SU-DHL-6 (cell line): Measurements from ENCODE around the gene FAM131B.
"Not testable (repeated sequence)": the region's sequence is repeated elsewhere in the genome, so short reads cannot be mapped to it uniquely, and the experiment has no call there.

Experiments used
- H2AFZ ChIP-seq: fragments of 200-600 bp; sonication (generic); 2 replicates; pipeline ENCODE4 v1.6.1; 2014; ENCODE audit warnings: low read depth, mild to moderate bottlenecking, moderate library complexity, mixed read lengths, antibody characterized with exemption, low read length; ENCODE audit not compliant: severe bottlenecking
- H3F3A ChIP-seq: fragments of 200-600 bp; shearing (Covaris generic); 2 replicates; pipeline ENCODE4 v1.6.0; 2016; ENCODE audit warnings: antibody characterized with exemption, mild to moderate bottlenecking; ENCODE audit not compliant: insufficient read depth
- H3K27ac ChIP-seq: fragments of 200-600 bp; sonication (generic); 2 replicates; pipeline ENCODE4 v1.5.1; 2016; ENCODE audit warnings: low read depth, mild to moderate bottlenecking, low read length, moderate library complexity, mixed read lengths
- H3K27me3 ChIP-seq: fragments of 200-600 bp; sonication (generic), shearing (Covaris generic); 2 replicates; pipeline ENCODE4 v1.6.0; 2014; ENCODE audit warnings: mild to moderate bottlenecking, low read length
- H3K36me3 ChIP-seq: fragments of 200-600 bp; sonication (generic); 2 replicates; pipeline ENCODE4 v1.6.1; 2014; ENCODE audit warnings: mild to moderate bottlenecking, low read length, mixed read lengths
- H3K4me2 ChIP-seq: fragments of 300-600, 200-600 bp; shearing (Covaris generic), sonication (generic); 2 replicates; pipeline ENCODE4 v1.6.0; 2014; ENCODE audit warnings: low read length, low read depth, mild to moderate bottlenecking; ENCODE audit not compliant: poor library complexity, severe bottlenecking
- H3K4me3 ChIP-seq: fragments of 200-600 bp; sonication (generic); 2 replicates; pipeline ENCODE4 v1.5.1; 2014; ENCODE audit warnings: antibody characterized with exemption, low read length, mild to moderate bottlenecking, mixed read lengths; ENCODE audit not compliant: insufficient read depth, poor library complexity, severe bottlenecking
- H3K79me2 ChIP-seq: fragments of 200-600 bp; sonication (generic); 2 replicates; pipeline ENCODE4 v1.6.1; 2014; ENCODE audit warnings: mild to moderate bottlenecking, low read length, moderate library complexity; ENCODE audit not compliant: insufficient read depth
- H3K9ac ChIP-seq: fragments of 200-600 bp; sonication (generic); 2 replicates; pipeline ENCODE4 v1.7.0; 2014; ENCODE audit warnings: mild to moderate bottlenecking, low read length
- H3K9me2 ChIP-seq: fragments of 200-600 bp; sonication (generic); replicated peaks from 2 replicates; pipeline ENCODE4 v1.6.1; 2014; ENCODE audit warnings: low read length; ENCODE audit not compliant: insufficient read depth
- H3K9me3 ChIP-seq: fragments of 200-600 bp; sonication (generic); 2 replicates; pipeline ENCODE4 v1.6.1; 2014; ENCODE audit warnings: low read length, mixed read lengths; ENCODE audit not compliant: insufficient read depth
- H4K20me1 ChIP-seq: fragments of 200-600 bp; sonication (generic); 2 replicates; pipeline ENCODE4 v1.6.1; 2014; ENCODE audit warnings: low read depth, mild to moderate bottlenecking, antibody characterized with exemption, low read length, moderate library complexity, mixed read lengths
- EZH2phosphoT487 ChIP-seq: fragments of 200-600 bp; sonication (generic), shearing (Covaris generic); conservative IDR thresholded peaks from 2 replicates; pipeline ENCODE4 v1.6.1; 2018; ENCODE audit warnings: mild to moderate bottlenecking, antibody characterized with exemption, low read length, moderate library complexity, mixed read lengths
- TF ChIP-seq, protein P1 (sequence below): fragments of 200-600 bp; sonication (generic); IDR thresholded peaks from one replicate; pipeline ENCODE4 v1.5.1; 2017; ENCODE audit warnings: antibody characterized with exemption, mild to moderate bottlenecking, low read length, moderate library complexity; ENCODE audit not compliant: insufficient read depth, poor library complexity, severe bottlenecking

The FAM131B gene

GRCh38 chr7:143393267-143394041, 30.9 kb upstream of the FAM131B start:
- H3K4me3 ChIP-seq, result no peak overlapping the region
- no peak overlapping the region for H2AFZ ChIP-seq
- H3K9me3 ChIP-seq, result no peaks in the 10 kb centered on the region
- no peaks in the 10 kb centered on the region for H3K79me2 ChIP-seq
- H4K20me1 ChIP-seq, result no peaks in the 10 kb centered on the region
- no peak overlapping the region for H3K4me2 ChIP-seq
- no peaks in the 10 kb centered on the region for H3K9me2 ChIP-seq
- TF ChIP-seq, protein P1, sequence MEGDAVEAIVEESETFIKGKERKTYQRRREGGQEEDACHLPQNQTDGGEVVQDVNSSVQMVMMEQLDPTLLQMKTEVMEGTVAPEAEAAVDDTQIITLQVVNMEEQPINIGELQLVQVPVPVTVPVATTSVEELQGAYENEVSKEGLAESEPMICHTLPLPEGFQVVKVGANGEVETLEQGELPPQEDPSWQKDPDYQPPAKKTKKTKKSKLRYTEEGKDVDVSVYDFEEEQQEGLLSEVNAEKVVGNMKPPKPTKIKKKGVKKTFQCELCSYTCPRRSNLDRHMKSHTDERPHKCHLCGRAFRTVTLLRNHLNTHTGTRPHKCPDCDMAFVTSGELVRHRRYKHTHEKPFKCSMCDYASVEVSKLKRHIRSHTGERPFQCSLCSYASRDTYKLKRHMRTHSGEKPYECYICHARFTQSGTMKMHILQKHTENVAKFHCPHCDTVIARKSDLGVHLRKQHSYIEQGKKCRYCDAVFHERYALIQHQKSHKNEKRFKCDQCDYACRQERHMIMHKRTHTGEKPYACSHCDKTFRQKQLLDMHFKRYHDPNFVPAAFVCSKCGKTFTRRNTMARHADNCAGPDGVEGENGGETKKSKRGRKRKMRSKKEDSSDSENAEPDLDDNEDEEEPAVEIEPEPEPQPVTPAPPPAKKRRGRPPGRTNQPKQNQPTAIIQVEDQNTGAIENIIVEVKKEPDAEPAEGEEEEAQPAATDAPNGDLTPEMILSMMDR, result no peak
- TF ChIP-seq EZH2phosphoT487, result no peak
- H3K27me3 ChIP-seq, result no peaks in the 10 kb centered on the region
- no peak overlapping the region for H3K9ac ChIP-seq
- H3F3A ChIP-seq, result no peaks in the 10 kb centered on the region
- no peaks in the 10 kb centered on the region for H3K36me3 ChIP-seq
- H3K27ac ChIP-seq, result no peak overlapping the region

DNA sequence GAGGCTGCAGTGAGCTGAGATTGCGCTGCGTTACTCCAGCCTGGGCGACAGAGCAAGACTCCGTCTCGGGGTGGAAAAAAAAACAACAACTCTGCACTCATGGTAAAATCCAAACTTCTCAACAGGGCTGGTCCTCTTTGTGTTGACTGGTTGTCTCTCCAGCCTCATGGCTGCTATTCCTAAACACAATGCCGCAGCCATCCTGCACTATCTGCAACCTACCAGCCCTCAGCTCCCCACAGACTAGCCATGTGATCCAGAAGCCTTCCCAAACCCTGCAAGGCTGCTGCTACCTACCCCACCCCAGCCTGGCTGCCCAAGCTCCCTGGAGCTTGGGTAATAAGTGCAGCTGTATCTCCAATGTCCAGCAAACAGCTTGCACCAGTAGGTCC, 30.4 kb upstream of the FAM131B start:
- Histone ChIP-seq H3K36me3 (no peaks in the 10 kb centered on the region), H4K20me1 (no peaks in the 10 kb centered on the region)

DNA sequence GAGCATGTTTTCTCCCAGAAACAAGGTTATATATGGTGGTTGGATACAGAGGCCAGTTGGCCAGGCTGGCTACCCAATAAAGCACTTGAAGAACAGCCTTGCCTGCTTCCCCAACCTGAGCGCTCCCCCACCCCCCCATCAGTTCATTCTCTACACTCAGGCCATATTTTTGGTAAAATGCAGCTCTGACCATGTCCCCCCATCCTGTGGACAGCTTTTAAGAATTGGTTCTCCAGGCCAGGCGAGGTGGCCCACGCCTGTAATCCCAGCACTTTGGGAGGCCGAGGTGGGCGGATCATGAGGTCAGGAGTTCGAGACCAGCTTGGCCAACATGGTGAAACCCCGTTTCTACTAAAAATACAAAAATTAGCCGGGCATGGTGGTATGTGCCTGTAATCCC, 29.9 kb upstream of the FAM131B start:
- H3K9me3 ChIP-seq, H3K4me3 ChIP-seq, H3K9me2 ChIP-seq, H4K20me1 ChIP-seq, H3K9ac ChIP-seq, H3K36me3 ChIP-seq, H3K27ac ChIP-seq, H3K27me3 ChIP-seq, H3K79me2 ChIP-seq, H3F3A ChIP-seq, H3K4me2 ChIP-seq, H2AFZ ChIP-seq: not testable (repeated sequence)

More for the DNA sequence above, 30.4 kb upstream of the FAM131B start:
- H3K9ac ChIP-seq, result no peak overlapping the region
- H3K4me3 ChIP-seq, result no peak overlapping the region
- no peaks in the 10 kb centered on the region for H3K27me3 ChIP-seq
- H3K27ac ChIP-seq, result no peak overlapping the region
- no peaks in the 10 kb centered on the region for H3K79me2 ChIP-seq
- no peak overlapping the region for H2AFZ ChIP-seq
- H3F3A ChIP-seq, result no peaks in the 10 kb centered on the region
- TF ChIP-seq, protein P1, result no peak
- TF ChIP-seq EZH2phosphoT487, result no peak
- no peak overlapping the region for H3K4me2 ChIP-seq
- no peaks in the 10 kb centered on the region for H3K9me2 ChIP-seq
- no peaks in the 10 kb centered on the region for H3K9me3 ChIP-seq
